HG03575 (cell line): ENCODE data around the gene UBL3.

ENCODE experiments used
- ATAC-seq: cut with Tn5 transposase; IDR thresholded peaks from one replicate; pipeline ENCODE4 v1.9.1; 2021; ENCODE audit not compliant: unreplicated experiment, insufficient number of reproducible peaks, low FRiP score; ENCODE audit errors: extremely low read depth

UBL3 gene

DNA sequence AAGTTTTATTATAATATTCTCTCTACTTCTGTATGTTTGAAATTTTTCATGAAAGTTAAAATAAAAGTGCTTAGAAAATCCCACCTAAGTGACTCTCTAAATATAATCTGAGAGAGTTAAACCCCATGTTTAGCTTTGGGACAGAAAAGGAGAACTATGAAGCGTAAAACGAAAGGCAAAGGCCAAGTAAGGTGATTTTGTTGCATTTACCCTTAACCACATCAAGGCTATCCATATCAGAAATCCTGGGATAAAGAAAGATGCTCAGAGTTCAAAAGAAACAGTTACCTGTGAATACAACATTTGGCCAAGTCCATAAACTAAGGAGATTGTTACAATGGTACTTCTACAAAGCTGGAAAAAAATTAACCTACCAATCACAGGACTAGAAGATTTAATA, 31.3 kb downstream of the UBL3 start:
- ATAC-seq = no peak

DNA sequence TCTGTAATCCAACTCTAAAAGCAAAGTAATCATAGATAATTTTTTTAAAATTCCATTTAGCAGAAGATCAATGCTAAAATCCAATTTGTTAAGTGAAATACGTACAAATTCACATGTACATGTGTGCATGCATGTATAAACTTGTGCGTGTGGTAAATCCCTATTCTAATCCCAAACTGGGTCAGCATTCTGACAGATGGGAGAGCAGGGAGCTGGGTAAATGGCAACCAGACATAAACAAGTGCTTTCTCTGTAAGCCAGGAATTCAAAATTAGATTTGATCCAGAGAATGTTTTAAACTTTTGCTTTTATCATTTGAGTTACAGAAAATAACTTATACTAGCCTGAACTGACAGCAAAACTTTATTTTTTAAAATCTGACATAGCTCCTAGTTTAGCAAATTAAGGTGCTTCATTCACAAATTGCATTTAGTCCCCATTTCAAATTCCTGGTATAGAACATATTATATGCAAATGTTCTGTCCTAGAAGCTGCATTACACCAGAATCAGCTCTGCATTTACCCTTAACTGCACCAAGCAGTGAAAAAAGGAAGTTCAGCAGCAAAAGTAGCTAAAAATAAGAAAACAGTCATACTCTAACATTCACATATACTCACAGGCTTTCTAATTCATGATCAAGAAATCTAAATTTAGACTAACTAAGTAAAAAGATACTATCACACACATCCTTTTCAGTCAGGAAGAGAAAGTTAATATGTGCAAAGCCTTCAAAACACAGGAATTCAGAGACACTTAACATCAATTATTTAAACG, 32.6 kb downstream of the UBL3 start:
- ATAC-seq = peak; percentile 96

DNA sequence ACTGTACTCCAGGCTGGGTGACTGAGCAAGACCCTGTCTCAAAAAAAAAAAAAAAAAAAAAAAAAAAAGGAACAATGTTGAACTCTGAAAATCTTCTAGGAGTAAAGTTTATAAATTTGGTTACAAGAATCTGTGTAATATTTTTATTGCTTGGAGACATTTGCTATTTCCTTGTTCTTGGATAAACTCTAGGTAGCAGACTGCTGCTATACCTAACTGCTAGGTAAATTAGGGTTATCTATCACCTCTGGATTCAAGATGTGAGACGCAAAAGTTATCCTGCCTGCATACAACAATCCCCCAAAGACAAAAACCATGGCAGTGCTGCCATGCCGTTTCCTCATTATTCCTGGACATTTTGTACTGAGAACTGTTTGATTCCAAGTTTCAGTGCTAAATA, 33.7 kb downstream of the UBL3 start:
- ATAC-seq = no peak

DNA sequence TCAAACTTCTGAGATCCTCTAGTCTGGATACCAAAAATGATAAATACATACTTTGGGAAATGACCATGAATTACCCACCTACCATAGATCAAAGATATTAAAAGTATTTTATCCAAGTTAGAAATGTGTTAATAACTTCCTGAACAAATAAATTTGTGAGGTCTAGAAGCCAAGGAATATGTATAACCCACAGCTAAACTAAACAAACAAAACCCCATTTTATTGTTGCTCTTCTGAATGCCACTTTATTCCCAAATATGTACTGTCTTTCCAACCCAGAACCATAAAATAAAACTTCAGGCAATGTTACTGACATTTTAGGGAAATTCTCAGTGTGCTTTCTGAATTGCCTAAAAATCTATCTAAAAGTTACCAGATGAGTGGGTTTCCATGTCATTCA, 35.1 kb downstream of the UBL3 start:
- no peak for ATAC-seq

DNA sequence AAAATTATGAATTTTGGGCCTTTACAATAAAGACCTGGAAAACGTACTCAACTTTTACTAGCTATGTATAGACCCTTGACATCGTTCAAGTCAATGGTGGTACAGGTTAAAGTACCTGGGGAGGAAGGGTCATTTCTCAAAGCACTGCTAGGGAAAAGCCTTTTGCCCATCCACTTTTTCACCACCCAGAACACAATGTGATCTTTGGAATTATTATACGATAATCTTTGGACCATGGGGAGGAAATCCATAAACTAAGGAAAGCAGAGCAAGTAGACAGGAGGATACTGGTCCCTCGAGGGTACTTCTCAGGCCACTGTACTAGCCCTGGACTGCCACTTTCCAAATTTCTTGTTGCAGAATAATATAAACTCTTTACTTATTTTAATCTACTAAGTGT, 39.5 kb downstream of the UBL3 start:
- no peak for ATAC-seq

DNA sequence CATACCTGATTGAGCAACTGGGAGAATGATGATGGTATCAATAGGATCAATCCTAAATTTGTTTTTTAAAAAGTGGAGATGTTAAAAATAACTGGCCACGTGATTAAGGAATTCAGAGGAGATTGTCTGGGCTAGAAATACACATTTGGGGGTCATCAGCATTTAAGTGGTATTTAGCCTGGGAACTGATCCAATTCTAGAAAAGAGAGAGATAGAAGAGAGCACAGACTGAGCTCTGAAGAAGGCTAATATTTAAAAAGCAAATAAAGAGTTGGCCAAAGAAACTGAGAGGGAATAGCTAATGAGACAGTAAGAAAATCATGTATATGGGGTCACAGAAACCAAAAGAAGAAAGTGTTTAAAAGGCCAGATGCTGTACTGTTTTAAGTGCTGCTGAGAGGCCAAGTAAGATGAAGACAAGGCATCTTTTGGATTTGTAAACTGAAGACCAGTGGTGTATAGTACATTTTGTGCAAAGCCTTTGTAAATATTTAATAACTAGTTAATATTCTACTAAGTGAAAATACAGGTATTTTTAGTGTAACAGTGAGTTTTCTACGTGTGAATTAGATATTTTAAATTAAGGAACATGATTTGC, 40.2 kb downstream of the UBL3 start:
- ATAC-seq = no peak

DNA sequence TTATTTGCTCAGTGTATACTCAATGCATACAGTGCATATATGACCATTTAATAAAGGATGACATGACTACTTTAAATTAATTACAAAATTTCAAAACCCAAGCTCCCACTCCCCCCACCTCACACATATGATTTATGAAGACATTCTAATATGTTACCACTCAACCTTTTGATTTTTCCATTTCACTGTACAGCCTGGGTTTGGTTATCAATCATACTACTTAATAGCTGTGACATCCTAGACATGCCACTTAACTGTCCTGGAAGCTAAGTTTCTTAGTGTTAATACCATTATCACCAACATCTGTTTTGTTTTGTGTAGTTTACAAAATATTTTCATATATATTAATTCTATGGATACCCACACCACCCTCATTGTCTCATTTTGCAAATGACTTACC, 42.2 kb downstream of the UBL3 start:
- no peak for ATAC-seq

DNA sequence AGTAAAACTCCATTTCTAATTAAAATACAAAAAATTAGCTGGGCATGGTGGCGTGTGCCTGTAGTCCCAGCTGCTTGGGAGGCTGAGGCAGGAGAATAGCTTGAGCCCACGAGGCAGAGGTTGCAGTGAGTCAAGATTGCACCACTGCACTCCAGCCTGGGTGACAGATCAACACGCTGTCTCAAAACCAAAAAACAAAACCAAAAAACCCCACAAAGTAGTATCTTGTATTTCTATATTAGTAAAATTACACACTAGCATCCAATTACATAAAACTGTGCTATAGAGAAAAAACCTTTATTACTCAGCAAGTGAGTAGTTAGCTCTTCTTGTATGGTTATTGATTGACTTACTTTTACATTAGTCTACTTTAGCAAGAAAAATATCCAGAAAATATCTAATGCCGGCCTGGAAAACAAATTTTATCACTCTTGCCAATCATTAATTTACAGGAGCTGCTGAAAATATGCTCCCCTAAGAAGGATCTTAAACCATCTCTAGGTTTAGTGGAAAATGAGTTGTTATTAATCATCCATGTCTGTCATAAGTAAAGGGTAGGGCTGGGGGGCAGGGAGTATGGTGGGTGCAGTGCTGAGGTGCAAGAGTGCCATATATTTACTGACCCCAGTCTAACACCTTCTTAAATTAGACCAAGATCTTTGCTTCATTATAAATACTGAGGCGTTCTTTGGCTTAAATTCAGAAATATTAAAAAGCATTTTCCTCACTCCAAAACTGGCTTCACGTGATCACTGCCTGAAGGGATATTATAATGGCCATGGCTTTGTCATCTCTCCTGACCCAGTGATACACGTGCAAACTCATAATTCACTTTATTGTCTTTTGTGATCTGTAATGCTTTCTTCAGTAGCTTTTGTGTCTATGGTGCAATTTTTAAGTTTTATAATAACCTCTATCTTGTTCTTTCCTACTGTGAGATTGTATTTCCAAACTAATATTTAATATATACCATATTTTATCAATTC, 44.1 kb downstream of the UBL3 start:
- no peak for ATAC-seq

DNA sequence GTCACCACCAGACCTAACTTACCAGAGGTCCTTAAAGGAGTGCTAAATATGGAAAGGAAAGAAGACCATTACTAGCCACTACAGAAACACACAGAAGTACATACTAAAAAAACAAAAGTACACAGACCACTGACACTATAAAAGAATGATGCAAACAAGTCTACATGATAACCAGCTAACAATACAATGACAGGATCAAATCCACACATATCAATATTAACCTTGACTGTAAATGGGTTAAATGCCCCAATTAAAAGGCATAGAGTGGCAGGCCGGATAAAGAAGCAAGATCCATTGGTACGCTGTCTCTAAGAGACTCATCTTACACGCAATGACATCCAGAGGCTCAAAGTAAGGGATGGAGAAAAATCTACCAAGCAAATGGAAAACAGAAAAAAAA, 47.2 kb downstream of the UBL3 start:
- ATAC-seq = no peak

DNA sequence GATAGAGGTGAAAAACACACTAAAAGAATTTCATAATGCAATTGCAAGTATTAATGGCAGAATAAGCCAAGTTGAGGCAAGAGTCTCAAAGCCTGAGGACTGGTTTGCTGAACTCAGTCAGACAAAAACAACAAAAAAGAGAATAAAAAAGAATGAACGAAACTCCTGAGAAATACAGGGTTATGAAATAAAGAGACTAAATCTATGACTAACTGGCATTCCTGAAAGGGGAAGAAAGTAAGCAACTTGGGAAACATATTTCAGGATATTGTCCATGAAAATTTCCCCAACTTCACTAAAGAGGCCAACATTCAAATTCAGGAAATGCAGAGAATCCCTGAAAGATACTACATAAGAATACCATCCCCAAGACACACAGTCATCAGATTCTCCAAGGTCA, 47.8 kb downstream of the UBL3 start:
- no peak for ATAC-seq

DNA sequence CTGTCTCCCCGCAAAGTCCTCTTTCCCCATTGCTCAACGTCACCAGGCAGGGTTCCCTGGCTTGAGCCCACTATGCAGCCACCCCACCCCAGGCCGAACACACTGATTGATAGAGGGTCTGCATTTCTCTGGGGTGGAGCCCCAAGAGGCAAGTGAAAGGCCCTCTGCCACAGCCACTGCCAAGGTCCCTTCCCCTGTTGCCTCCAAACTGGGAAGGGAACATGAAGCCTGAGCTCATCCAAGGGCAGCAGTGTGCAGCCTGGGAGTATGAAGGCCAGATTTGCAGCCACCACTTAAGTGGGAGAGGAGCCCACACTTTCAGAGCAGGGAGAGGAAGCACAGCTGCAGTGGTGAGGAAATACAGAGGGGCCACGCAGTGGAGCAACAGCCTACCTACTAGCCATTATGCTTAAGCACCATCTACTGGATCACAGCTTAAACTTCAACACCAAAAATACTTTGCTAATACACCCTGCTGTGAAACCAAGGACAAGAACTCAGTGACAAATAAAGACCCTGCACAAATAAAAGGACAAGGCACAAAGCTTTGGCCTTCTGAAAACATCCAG, 48.6 kb downstream of the UBL3 start:
- no peak for ATAC-seq

DNA sequence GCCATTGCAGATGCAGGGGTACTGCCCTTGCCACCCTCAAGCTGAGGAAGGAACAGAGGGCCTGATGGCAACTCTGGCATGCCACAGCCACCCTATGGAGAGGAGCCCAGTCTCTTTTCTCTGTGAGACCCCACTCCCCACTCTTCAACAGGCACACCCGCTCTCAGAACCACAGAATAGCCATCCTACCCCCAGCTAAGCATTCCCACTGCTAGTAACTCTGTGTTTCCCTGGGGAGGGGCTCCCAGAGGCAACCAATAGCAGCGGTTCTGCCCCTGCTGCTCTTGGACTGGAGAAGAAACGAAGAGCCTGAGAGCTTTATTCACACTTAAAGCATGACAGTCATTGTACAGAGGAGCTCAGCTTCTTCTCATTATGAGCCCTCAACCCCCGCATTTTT, 49.3 kb downstream of the UBL3 start:
- no peak for ATAC-seq

DNA sequence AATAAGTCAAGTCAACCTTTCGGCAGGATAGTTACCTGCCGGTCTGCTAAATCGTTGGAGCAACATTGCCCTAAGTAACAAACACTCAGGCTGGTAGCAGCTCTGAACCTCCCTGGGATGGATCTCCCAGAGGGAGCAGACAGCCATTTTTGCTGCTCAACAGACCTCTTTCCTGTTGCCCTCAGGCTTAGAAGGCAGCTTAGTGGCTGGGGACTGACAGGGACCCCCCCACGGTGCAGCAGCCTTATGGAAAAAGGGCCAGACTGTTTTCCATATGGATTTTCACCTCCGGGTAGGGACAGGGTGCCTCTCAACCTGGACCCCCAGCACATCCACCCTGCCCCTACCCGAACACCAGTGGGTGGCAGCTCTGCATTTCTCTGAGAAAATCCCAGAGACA, 49.7 kb downstream of the UBL3 start:
- no peak for ATAC-seq

DNA sequence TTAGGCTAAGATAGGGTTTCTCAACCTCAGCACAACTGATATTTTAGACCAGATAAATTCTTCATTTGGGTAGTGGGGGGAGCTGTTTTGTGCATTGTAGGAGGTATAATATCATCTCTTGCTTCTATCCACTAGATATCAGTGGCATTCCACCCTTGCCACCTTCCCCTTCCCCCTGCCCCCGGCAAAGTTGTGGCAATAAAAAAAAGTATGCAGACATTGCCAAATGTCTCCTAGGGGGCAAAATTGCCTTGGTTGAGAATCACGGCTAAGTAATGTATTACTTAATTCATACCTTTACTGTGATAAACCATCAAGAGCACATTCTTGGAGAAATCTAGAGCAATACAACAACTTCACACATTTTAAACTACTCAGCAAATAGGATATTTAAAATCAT, 51.4 kb downstream of the UBL3 start:
- ATAC-seq = no peak

DNA sequence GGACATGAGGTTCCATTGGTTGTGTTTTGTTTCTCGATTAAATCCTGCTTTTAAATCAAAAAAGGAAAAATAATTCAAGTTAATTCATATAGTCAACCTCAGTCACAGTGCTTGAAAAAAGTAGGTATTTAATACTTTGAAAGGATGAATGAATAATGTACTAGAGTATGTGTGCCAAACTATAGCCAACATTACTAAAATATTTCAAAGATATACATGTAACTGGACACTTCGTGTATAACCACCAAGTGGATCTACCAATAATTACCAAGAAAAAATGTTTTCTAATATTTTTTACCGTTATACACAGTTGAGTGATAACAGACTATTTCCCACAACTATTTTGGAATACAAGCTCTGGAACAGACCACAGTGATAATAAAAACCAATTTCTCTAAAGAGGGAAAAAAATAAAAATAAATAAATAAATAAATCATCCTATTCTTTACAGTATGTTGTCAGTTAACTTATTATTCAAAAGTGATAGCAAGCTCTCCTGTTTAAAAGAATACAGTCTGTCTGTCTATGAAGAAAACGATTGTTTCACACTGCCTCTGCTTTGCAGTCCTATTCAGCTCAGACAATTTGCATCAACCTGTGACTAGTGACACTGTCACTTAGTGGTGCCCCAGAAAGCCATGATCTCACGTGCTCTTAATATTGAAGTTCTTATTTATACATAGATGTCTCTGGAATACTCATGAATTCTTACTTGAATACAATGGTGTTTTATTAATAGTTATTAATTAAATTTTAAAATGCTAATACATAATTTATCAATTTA, 58.2 kb downstream of the UBL3 start:
- no peak for ATAC-seq

DNA sequence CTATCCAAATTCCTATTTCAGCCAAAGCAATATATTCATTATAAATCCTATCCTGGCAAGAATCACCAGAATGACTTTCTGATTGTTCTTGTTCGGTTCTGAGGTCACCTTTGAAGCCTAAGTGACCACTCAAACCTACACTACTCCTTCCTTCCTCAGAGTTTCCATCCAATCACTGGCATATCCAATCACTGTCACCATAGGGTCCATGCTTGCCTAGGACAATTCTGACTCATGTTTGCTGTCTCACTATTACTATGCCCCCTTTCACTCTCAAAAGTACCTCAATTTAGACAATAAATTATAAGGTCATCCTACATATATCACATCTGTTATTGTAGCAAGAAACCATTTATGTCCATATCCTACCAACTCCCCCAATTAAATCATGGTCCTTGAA, 58.9 kb downstream of the UBL3 start:
- no peak for ATAC-seq

DNA sequence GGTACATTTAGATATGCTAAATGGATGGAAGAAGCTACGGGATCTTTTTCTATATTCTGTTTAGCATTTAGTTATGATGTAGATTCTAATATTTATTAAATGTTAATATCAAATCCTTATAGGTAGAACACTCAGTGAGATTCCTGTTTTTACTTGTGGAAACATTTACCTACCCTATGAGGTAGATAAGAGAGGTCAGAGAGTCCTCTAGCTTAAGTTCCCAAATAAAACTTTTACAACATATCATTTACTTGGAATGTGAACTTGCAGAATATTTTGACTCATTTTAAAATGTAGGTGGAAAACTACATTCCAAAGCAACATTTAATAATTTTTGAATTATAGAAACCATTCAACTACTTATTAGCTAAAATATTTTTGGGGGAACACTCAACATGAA, 63.7 kb downstream of the UBL3 start:
- no peak for ATAC-seq

DNA sequence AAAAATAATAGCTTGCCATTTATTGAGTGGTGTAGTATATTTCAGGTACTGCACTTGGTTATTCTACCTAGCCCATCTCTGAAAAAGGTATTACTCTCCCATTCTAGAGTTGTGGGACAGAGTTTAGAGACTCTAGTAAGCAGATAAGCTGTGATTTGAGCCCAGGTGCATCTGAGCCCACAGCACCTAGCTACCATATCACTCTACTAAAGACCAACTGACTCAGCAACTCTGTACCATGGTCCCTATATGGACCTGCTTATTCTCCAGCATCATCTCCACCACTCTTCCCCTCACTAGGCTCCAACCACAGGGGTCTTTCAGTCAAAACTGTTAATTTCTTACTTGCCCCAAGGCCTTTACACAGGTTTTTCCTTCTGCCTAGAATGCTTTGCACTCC, 64.4 kb downstream of the UBL3 start:
- ATAC-seq = no peak

DNA sequence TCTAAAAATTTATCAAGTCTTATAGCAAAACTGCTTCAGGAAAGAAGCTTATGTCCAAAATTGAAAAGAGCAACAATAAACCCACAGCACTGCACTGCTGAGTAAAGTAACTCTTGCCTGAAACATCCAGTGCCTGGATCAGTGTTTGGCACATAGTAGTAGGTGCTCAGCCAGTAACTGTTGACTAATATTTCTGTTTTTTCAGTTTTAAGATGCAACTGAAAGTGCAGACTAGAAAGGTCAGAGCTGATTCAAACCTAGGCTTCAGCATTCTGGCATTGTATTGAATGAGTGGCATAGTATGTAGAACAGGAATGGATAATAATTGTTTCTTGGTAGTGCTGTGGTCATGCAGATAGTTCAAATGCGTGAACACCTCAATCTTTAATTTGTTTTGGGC, 67.6 kb downstream of the UBL3 start:
- ATAC-seq = no peak
